NT2/D1 (cell line): Measurements from ENCODE around the gene AHCYL2.

Experiments
- SUZ12 ChIP-seq: IDR thresholded peaks from 2 replicates; pipeline ENCODE4 v1.6.1; 2011; ENCODE audit not compliant: insufficient read length, insufficient read depth; ENCODE audit errors: extremely low read depth
- YY1 ChIP-seq: IDR thresholded peaks from 2 replicates; pipeline ENCODE4 v1.6.1; 2011; ENCODE audit not compliant: insufficient read length, insufficient read depth
- ZNF274 ChIP-seq: IDR thresholded peaks from 2 replicates; pipeline ENCODE4 v1.6.1; 2011; ENCODE audit warnings: mild to moderate bottlenecking, low read depth, low read length

DNA sequence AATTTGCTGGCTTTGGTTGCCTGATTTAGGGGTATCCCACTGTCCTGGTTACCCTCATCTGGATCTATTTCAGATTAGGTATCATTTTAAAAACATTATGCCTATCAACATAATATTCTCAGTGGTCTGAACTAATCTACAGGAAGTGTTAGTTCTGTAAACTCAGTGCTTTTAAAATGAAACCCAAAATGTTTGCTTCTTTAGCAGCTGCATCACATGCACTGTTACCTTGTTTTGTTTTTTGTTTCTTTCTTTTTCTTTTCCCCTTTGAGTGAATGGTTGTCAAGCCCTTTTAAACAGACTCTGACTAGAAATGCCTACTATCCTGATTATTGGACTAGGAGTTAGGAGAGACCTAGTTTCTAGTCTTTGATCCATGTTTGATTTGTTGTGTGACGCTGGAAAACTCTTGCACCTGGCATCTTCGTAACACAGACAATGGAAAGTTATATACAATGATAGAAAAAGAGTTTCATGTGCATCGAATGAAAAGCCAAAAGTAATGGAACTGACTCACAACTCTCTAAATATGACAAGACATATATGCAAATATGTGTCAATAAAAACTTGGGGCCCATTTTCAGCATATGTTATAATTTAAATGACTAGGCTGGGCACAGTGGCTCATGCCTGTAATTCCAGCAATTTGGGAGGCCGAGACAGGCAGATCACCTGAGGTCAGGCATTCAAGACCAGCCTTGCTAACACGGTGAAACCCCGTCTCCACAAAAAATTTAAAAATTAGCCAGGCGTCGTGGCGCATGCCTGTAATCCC, 157.1 kb downstream of the AHCYL2 start:
- no peak for TF ChIP-seq ZNF274
- TF ChIP-seq YY1, result no peak
- no peak for TF ChIP-seq SUZ12
